BJ (cell line): ENCODE measurements around the gene SLC12A1. TPM values are rescaled to one million over a fixed set of nuclear protein-coding genes. Genes with fewer than 3 reads are reported as not detected.

Experiments
- CTCF ChIA-PET: fragments of 350-600 bp; formaldehyde crosslinking; extraction: SDS; loops from one replicate; lab custom pipeline; 2021; ENCODE audit warnings: antibody characterized with exemption, inconsistent platforms; lab: Yijun Ruan, JAX
- POLR2A ChIA-PET: fragments of 300-600 bp; sonication (Branson Sonifier 250); formaldehyde crosslinking; extraction: SDS; loops from one replicate; lab custom pipeline; 2021; ENCODE audit warnings: antibody characterized with exemption; lab: Charles Lee
- DNase-seq: peaks from one replicate; pipeline ENCODE4 v3.0.0-alpha.2; 2011; ENCODE audit warnings: low read depth
- H3K27me3 ChIP-seq: 2 replicates; pipeline ENCODE4 v1.6.0; 2011; ENCODE audit warnings: low read length; ENCODE audit not compliant: control insufficient read depth, insufficient read depth
- H3K36me3 ChIP-seq: 2 replicates; pipeline ENCODE4 v1.5.1; 2011; ENCODE audit warnings: low read length; ENCODE audit not compliant: control insufficient read depth, insufficient read depth
- H3K4me3 ChIP-seq: 2 replicates; pipeline ENCODE4 v1.5.1; 2011; ENCODE audit warnings: low read depth, mild to moderate bottlenecking, control low read depth, low read length
- polyA plus RNA-seq: library from polyadenylated mRNA; depleted of rRNA; stranded (reverse); fragments of >200 nt; gene quantifications from 2 replicates; pipeline ENCODE4 v1.2.3, GENCODE V29; 2011
- TF ChIP-seq, protein P1 (sequence below): IDR thresholded peaks from 2 replicates; pipeline ENCODE4 v1.5.1; 2011; ENCODE audit warnings: low read depth, mild to moderate bottlenecking, control low read depth, inconsistent platforms, low read length, moderate library complexity; ENCODE audit not compliant: insufficient read depth

Gene SLC12A1
- polyA plus RNA-seq, 1 experiment, result not detected

DNA sequence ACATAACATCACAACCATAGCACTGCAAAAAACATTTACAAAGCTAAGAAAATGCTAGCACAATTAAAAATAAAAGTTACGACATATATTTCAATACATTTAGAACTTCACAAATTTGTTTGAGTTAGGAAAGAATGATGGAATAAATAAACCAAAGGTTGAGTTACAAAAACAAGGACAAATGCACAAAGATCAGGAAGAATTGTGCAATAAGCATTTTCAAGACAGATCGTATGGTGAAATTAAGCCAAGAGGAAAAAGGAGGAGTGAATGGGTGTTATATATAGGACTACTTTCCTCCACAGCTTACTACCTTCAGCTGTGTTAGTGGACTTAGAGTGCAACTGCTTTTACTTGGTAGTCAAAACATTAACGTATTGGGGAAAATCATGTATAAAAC, 20.6 kb upstream of the SLC12A1 start:
- Histone ChIP-seq H3K36me3 (no peaks in the 10 kb centered on the region), H3K27me3 (no peaks in the 10 kb centered on the region), H3K4me3 (no peak overlapping the region)
- POLR2A ChIA-PET, result no interaction called here
- no peak for DNase-seq
- CTCF ChIA-PET, result no interaction called here
- TF ChIP-seq, protein P1, sequence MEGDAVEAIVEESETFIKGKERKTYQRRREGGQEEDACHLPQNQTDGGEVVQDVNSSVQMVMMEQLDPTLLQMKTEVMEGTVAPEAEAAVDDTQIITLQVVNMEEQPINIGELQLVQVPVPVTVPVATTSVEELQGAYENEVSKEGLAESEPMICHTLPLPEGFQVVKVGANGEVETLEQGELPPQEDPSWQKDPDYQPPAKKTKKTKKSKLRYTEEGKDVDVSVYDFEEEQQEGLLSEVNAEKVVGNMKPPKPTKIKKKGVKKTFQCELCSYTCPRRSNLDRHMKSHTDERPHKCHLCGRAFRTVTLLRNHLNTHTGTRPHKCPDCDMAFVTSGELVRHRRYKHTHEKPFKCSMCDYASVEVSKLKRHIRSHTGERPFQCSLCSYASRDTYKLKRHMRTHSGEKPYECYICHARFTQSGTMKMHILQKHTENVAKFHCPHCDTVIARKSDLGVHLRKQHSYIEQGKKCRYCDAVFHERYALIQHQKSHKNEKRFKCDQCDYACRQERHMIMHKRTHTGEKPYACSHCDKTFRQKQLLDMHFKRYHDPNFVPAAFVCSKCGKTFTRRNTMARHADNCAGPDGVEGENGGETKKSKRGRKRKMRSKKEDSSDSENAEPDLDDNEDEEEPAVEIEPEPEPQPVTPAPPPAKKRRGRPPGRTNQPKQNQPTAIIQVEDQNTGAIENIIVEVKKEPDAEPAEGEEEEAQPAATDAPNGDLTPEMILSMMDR, result no peak

DNA sequence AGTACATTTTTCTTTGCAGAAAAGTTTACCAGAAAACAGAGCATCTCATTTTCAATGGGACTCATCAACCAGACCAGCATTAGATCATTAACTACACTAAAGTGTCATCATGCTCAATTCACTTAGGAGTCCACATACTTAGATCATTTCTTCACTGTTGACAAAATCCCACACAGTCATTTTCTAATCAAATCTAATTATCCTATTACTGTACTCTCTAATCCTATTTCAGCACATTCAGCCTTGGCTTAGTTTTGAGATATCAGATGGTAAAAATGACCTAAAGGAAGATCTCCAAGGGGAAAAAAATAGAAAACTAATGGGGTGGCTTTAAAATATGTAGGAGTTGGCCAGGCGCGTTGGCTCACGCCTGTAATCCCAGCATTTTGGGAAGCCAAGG, 19.8 kb upstream of the SLC12A1 start:
- Histone ChIP-seq H3K36me3 (no peaks in the 10 kb centered on the region), H3K27me3 (no peaks in the 10 kb centered on the region), H3K4me3 (no peak overlapping the region)
- ChIA-PET CTCF (no interaction called here), POLR2A (no interaction called here)
- TF ChIP-seq, protein P1, result no peak
- DNase-seq, result no peak

DNA sequence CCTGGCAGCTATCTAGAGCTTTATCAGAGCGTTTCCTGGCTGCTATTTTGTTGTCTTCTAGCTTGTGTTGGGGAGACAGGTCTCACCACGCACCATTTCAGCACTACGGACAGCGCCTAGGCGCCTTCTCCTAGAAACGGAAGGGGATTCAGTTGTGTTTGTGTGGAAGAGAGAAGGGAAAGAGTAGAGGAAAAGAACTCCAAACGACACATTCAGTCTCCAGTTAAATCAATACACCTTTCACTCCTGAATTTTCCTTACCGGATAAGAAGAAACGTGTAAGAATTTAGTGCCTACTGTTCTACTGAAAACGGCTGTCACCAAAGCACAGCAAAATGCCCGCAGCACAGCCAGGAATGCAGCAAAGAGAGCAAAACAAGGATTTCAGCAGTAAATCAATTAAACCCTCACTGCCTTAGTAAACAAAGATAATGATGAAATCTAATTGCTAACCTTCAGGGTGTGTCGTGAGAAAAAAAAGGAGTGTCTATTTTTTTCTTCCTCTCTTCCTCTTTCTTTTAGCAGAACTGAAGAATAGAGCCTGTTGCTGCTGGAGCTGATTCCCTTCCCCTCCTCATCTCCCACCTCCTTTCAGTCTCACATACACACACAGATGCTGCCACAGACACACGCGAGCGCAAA, 15.0 kb upstream of the SLC12A1 start:
- CTCF ChIA-PET, result no interaction called here
- TF ChIP-seq, protein P1, result no peak
- peaks cover 3% of the 10 kb centered on the region; the same call in 1 of the 2 replicates for H3K27me3 ChIP-seq
- no peak for DNase-seq
- H3K36me3 ChIP-seq, result no peaks in the 10 kb centered on the region
- POLR2A ChIA-PET, result interaction anchor here (0.6 kb wide), 1 partner anchor 105 kb away, joined by 3 read pairs; no protein-coding TSS in a partner anchor
- no peak overlapping the region for H3K4me3 ChIP-seq

DNA sequence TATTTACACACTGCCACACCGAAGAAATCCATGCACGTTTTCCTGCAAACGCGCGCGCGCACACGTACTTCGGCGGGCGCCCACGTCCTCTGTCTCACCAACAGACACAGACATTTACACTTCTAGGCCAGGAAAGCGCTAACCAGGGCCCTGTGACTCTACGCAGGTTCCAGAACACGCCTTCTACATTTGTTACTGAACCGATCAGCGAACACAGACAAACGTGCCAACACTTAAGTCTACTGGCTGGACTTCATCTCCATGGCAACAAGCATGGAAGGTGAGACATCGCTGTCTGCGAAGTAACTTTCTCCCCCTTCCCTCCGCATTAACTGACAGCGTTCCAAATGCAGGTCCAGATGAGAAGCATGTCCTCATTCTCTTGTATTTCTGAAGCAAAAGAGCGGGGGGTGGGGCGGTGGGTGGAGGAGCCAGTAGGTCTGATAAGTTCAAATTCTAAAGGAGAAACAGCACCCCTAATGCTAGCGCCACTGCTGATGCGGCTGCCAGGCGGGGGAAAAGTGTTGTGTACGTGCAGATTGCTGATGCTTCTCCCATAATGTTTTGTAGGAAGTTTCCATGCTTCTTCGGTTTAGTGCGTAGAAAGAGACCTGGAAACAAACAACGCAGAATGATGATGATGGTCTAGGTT, 14.4 kb upstream of the SLC12A1 start, which contains the start of gene CTXN2:
Gene CTXN2 (plus strand): TSS at position 92 of the 652 bp plus-strand sequence. CDS start 9,636 bp downstream, outside the sequence.
- no peak within 1 kb of the TSS for H3K4me3 ChIP-seq
- TF ChIP-seq, protein P1, result no peak
- no peaks in the 10 kb centered on the region for H3K36me3 ChIP-seq
- POLR2A ChIA-PET, result no interaction called here
- CTCF ChIA-PET, result no interaction called here
- peaks cover 3% of the 10 kb centered on the region; the same call in 1 of the 2 replicates for H3K27me3 ChIP-seq
- no peak for DNase-seq

DNA sequence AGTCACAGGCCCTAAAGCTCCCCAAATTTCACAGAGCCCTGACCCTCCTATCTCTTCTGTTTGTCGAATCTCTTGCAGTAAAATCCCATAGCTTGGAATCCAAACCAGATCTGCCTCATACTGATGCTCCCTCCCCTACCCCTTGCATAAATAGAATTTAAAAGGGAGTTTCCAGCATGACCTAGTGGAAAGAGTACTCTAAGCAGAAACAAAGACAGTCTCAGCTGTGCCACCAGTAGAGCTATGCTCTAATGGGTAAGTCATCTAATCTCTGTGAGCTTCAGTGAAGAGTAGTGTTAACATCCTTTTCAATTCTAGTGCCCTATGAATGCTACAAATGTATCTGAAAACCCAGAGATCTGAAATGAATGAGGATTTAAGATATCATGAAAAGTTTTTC, 4.0 kb upstream of the SLC12A1 start:
- Histone ChIP-seq H3K36me3 (no peaks in the 10 kb centered on the region), H3K27me3 (no peaks in the 10 kb centered on the region), H3K4me3 (no peak overlapping the region)
- POLR2A ChIA-PET, result no interaction called here
- TF ChIP-seq, protein P1, result no peak
- CTCF ChIA-PET, result no interaction called here
- no peak for DNase-seq
